Measurements from ENCODE around the gene LRMDA. TPM values are rescaled to one million over a fixed set of nuclear protein-coding genes. Genes with fewer than 3 reads are reported as not detected.

The LRMDA gene
- total and polyA plus RNA-seq, 2 of the 13 experiments (the other 11 are each of a cell fraction or from before 2014, with no cell fraction given) = 13.4 to 22.0 TPM

DNA sequence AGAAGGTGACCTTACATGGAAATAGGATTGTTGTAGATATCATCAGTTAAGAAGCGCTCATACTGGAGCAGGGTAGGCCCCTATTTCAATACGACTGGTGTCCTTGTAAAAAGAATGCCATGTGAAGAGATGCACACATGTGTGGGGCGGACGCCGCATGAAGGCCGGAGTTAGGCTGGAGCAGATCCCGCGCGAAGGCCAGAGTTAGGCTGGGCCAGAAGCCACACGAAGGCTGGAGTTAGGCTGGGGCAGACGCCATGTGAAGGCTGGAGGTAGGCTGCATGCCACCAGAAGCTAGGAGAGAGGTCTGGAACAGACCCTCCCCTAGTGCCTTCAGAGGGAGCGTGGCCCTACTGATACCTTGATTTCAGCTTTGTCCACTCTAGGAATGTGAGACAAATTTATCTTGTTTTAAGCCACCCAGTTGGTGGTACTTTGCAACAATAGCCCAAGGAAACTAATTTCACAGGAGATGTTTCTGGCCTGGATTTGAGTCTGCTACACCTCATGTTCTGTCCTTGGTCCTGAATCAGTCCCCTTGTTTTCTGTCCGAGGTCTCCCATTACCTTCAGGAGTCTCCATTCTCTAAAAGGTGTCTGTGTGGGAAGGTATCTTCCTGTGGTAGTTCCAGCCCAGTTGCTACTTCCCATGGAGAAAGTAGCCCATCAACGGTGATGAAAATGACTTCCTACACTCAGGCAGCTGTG, 585.8 kb downstream of the LRMDA start (continued):
- TF ChIP-seq PPARG (CRISPR knock-in tag; conservative IDR thresholded peaks at IDR 0.05) = no peak

GRCh38 chr10:76017733-76018433, 586.5 kb downstream of the LRMDA start:
- no peaks in the 10 kb centered on the region for H3K79me2 ChIP-seq (ENCODE audit: insufficient read depth, low read length)
- BruUV-seq (replicated peaks) = no TSS peak
- peak; percentile 19; the same call in 1 of the 2 replicates for TF ChIP-seq POLR2AphosphoS5 (IDR thresholded peaks at IDR 0.05; ENCODE audit: low read depth, low read length)
- TF ChIP-seq POLR2G (IDR thresholded peaks at IDR 0.05; ENCODE audit: low read depth, low read length) = 0 out of 2 replicates have a peak, but pooled peaks have one; percentile 20
- no peak for TF ChIP-seq ZNF124 (CRISPR knock-in tag; IDR thresholded peaks at IDR 0.05)
- H3K4me2 ChIP-seq (ENCODE audit: low read depth, low read length) = no peak overlapping the region
- no peaks in the 10 kb centered on the region; a peak in 1 of 5 replicates for H3K36me3 ChIP-seq (replicated peaks in 1 of 2; ENCODE audit: control insufficient read depth in 1 of 2, insufficient read depth in 2 of 2, low read length in 2 of 2)
- ChIA-PET CTCF (ENCODE audit: low intra/inter-chr PET ratio, low total read pairs) (no interaction called here), POLR2A (no interaction called here)
- H3K9me3 ChIP-seq (ENCODE audit: low read length) = no peaks in the 10 kb centered on the region
- H2AFZ ChIP-seq (ENCODE audit: low read length) = no peak overlapping the region
- DNase-seq (ENCODE audit: low spot score) (no peak), ATAC-seq (no peak), FAIRE-seq (no peak)
- intact Hi-C loops (cut with micrococcal nuclease; ENCODE audit: unreplicated experiment) = no loop called here
- H3K9ac ChIP-seq (ENCODE audit: insufficient read depth, low read depth, low read length) = no peak overlapping the region
- no peaks in the 10 kb centered on the region for H4K20me1 ChIP-seq (ENCODE audit: insufficient read depth, low read length)
- H3K27ac ChIP-seq (ENCODE audit: extremely low read length, insufficient read depth, low read length) = no peak overlapping the region
- no peak overlapping the region for H3K4me3 ChIP-seq (replicated peaks in 1 of 3; ENCODE audit: insufficient read depth in 1 of 3, low read depth in 2 of 3, low read length in 3 of 3)
- WGBS (ENCODE audit: low lambda C conversion rate) = 95% methylated on average over 6 of the region's 6 CpGs
- H3K27me3 ChIP-seq (ENCODE audit: control insufficient read depth in 1 of 2, insufficient read depth in 2 of 2, low read length in 2 of 2) = no peaks in the 10 kb centered on the region
- peaks cover 19% of the 10 kb centered on the region for H3K4me1 ChIP-seq (ENCODE audit: insufficient read depth, low read length)
- in situ Hi-C loops (cut with HindIII; ENCODE audit: extremely low pct_ligation_motif_present, low pct_unique_long_range_greater_than_20kb) = no loop called here

DNA sequence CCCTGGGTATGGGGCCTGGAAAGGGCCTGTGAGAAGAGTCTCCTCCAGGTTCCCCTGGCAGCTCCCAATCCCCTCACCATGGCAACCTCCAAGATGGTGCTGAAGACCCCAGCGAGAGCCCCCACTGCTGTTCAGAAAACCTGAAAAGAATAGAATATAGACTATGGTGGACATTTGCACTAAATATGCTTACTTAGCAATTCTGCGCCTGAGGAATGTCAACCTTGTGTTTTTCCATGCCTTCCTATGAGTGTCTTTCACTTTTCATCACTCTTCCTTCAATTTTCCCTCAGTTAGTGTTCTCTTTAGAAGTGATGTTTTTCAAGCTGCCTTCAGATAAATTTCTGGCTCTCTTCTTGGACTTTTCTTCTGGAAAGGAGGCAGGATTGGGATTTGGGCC, 589.2 kb downstream of the LRMDA start:
- H3K79me2 ChIP-seq (ENCODE audit: insufficient read depth, low read length) = peaks cover 6% of the 10 kb centered on the region
- TF ChIP-seq CHD4 (IDR thresholded peaks at IDR 0.05; ENCODE audit: borderline replicate concordance, low read length) = no peak
- peak; percentile 99 for TF ChIP-seq MAFF (IDR thresholded peaks at IDR 0.05; ENCODE audit: low read depth, low read length)
- TF ChIP-seq, protein P1, sequence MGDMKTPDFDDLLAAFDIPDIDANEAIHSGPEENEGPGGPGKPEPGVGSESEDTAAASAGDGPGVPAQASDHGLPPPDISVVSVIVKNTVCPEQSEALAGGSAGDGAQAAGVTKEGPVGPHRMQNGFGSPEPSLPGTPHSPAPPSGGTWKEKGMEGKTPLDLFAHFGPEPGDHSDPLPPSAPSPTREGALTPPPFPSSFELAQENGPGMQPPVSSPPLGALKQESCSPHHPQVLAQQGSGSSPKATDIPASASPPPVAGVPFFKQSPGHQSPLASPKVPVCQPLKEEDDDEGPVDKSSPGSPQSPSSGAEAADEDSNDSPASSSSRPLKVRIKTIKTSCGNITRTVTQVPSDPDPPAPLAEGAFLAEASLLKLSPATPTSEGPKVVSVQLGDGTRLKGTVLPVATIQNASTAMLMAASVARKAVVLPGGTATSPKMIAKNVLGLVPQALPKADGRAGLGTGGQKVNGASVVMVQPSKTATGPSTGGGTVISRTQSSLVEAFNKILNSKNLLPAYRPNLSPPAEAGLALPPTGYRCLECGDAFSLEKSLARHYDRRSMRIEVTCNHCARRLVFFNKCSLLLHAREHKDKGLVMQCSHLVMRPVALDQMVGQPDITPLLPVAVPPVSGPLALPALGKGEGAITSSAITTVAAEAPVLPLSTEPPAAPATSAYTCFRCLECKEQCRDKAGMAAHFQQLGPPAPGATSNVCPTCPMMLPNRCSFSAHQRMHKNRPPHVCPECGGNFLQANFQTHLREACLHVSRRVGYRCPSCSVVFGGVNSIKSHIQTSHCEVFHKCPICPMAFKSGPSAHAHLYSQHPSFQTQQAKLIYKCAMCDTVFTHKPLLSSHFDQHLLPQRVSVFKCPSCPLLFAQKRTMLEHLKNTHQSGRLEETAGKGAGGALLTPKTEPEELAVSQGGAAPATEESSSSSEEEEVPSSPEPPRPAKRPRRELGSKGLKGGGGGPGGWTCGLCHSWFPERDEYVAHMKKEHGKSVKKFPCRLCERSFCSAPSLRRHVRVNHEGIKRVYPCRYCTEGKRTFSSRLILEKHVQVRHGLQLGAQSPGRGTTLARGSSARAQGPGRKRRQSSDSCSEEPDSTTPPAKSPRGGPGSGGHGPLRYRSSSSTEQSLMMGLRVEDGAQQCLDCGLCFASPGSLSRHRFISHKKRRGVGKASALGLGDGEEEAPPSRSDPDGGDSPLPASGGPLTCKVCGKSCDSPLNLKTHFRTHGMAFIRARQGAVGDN (CRISPR knock-in tag; IDR thresholded peaks at IDR 0.05) = peak; percentile 41; the same call in 1 of the 2 replicates
- no peak for TF ChIP-seq HMG20B (CRISPR knock-in tag; conservative IDR thresholded peaks at IDR 0.05)
- no peak for TF ChIP-seq ZNF225 (CRISPR knock-in tag; IDR thresholded peaks at IDR 0.05)
- no peak for TF ChIP-seq JUN (CRISPR knock-in tag; IDR thresholded peaks at IDR 0.05)

More for the DNA sequence above, 589.2 kb downstream of the LRMDA start:
- H3K9ac ChIP-seq (ENCODE audit: insufficient read depth, low read depth, low read length) = no peak overlapping the region
- no peak for FAIRE-seq
- H3K27me3 ChIP-seq (ENCODE audit: control insufficient read depth in 1 of 2, insufficient read depth in 2 of 2, low read length in 2 of 2) = no peaks in the 10 kb centered on the region
- H2AFZ ChIP-seq (ENCODE audit: low read length) = no peak overlapping the region
- H3K4me1 ChIP-seq (ENCODE audit: insufficient read depth, low read length) = peaks cover 46% of the 10 kb centered on the region
- no peaks in the 10 kb centered on the region; a peak in 1 of 5 replicates for H3K36me3 ChIP-seq (replicated peaks in 1 of 2; ENCODE audit: control insufficient read depth in 1 of 2, insufficient read depth in 2 of 2, low read length in 2 of 2)
- no peak overlapping the region for H3K4me3 ChIP-seq (replicated peaks in 1 of 3; ENCODE audit: insufficient read depth in 1 of 3, low read depth in 2 of 3, low read length in 3 of 3)
- H3K9me3 ChIP-seq (ENCODE audit: low read length) = no peaks in the 10 kb centered on the region
- H3K4me2 ChIP-seq (ENCODE audit: low read depth, low read length) = no peak overlapping the region
- 86% methylated on average over 2 of the region's 2 CpGs for WGBS (ENCODE audit: low lambda C conversion rate)
- intact Hi-C loops (cut with micrococcal nuclease; ENCODE audit: unreplicated experiment) = no loop called here
- POLR2A ChIA-PET = interaction anchor here (1.3 kb wide), 1 partner anchor 13 kb away, joined by 4 read pairs; no protein-coding TSS in a partner anchor
- ATAC-seq = no peak
- no peaks in the 10 kb centered on the region for H4K20me1 ChIP-seq (ENCODE audit: insufficient read depth, low read length)
- no TSS peak for BruUV-seq (replicated peaks)
- H3K27ac ChIP-seq (ENCODE audit: extremely low read length, insufficient read depth, low read length) = no peak overlapping the region
- no peak for DNase-seq (ENCODE audit: low spot score)
- CTCF ChIA-PET (ENCODE audit: low intra/inter-chr PET ratio, low total read pairs) = no interaction called here
- in situ Hi-C loops (cut with HindIII; ENCODE audit: extremely low pct_ligation_motif_present, low pct_unique_long_range_greater_than_20kb) = no loop called here

Measured in HepG2 (cell line).